Brain microvascular endothelial cell (primary cell): ENCODE data around the gene LCN6.
"Not testable (repeated sequence)": the region's sequence is repeated elsewhere in the genome, so short reads cannot be mapped to it uniquely, and the experiment has no call there.

ENCODE experiments used
- DNase-seq: peaks from one replicate; pipeline ENCODE4 v3.0.0-alpha.2; 2020
- H3K27ac ChIP-seq: fragments of 250-450 bp; sonication (Bioruptor Pico); 2 replicates; pipeline ENCODE4 v1.5.1; 2020; ENCODE audit warnings: mild to moderate bottlenecking, moderate library complexity
- H3K27me3 ChIP-seq: fragments of 250-450 bp; sonication (Bioruptor Pico); replicated peaks from 2 replicates; pipeline ENCODE4 v1.5.1; 2020; ENCODE audit warnings: mild to moderate bottlenecking
- H3K36me3 ChIP-seq: fragments of 250-450 bp; sonication (Bioruptor Pico); replicated peaks from 2 replicates; pipeline ENCODE4 v1.5.1; 2020; ENCODE audit warnings: mild to moderate bottlenecking
- H3K4me3 ChIP-seq: 2 replicates; pipeline ENCODE4 v1.5.1; 2011; ENCODE audit warnings: low read depth, mild to moderate bottlenecking, control low read depth, low read length, moderate library complexity
- CTCF ChIP-seq: IDR thresholded peaks from 2 replicates; pipeline ENCODE4 v1.5.1; 2011; ENCODE audit warnings: low read depth, mild to moderate bottlenecking, moderate library complexity, low read length, control low read depth, inconsistent platforms; ENCODE audit errors: missing control alignments
- in situ Hi-C: cut with HindIII; loops from 2 replicates; pipeline ENCODE4 v1.10.0; 2017; ENCODE audit warnings: low sequenced_read_pairs, low pct_ligation_motif_present

LCN6 gene

GRCh38 chr9:136773386-136774044 lies 25.2 kb upstream of the LCN6 start:
- Histone ChIP-seq H3K4me3 (no peak overlapping the region), H3K27me3 (no peaks in the 10 kb centered on the region), H3K27ac (no peak overlapping the region), H3K36me3 (no peaks in the 10 kb centered on the region)
- in situ Hi-C loops: no loop called here
- no peak for TF ChIP-seq CTCF
- no peak for DNase-seq

- DNase-seq: no peak
- Histone ChIP-seq H3K27ac (no peak overlapping the region), H3K36me3 (no peaks in the 10 kb centered on the region), H3K4me3 (no peak overlapping the region), H3K27me3 (no peaks in the 10 kb centered on the region)
- no peak for TF ChIP-seq CTCF
- in situ Hi-C loops: no loop called here
These were observed 23.6 kb upstream of the LCN6 start for GRCh38 chr9:136771907-136772415.

- Histone ChIP-seq H3K27me3 (no peaks in the 10 kb centered on the region), H3K36me3 (no peaks in the 10 kb centered on the region), H3K27ac (no peak overlapping the region), H3K4me3 (no peak overlapping the region)
- no peak for DNase-seq
- peak; percentile 71 for TF ChIP-seq CTCF
- in situ Hi-C loops: no loop called here
These were observed 21.4 kb upstream of the LCN6 start for GRCh38 chr9:136769710-136770191.

GRCh38 chr9:136766410-136767120 lies 18.2 kb upstream of the LCN6 start:
- H3K4me3 ChIP-seq, H3K27ac ChIP-seq, in situ Hi-C loops, H3K27me3 ChIP-seq, H3K36me3 ChIP-seq: not testable (repeated sequence)
- DNase-seq: peak; percentile 47
- peak; percentile 15 for TF ChIP-seq CTCF

- H3K4me3 ChIP-seq, DNase-seq, in situ Hi-C loops, H3K27ac ChIP-seq, H3K36me3 ChIP-seq, H3K27me3 ChIP-seq: not testable (repeated sequence)
These were observed 17.6 kb upstream of the LCN6 start for GRCh38 chr9:136765745-136766409.

- Histone ChIP-seq H3K27ac (no peak overlapping the region), H3K36me3 (no peaks in the 10 kb centered on the region), H3K27me3 (no peaks in the 10 kb centered on the region), H3K4me3 (no peak overlapping the region)
- TF ChIP-seq CTCF: no peak
- no peak for DNase-seq
- in situ Hi-C loops: no loop called here
These were observed 16.7 kb upstream of the LCN6 start for GRCh38 chr9:136765041-136765440.
